Heart left ventricle (tissue), 16 donors: Measurements from ENCODE around the gene SPECC1L. TPM values are rescaled to one million over a fixed set of nuclear protein-coding genes. Genes with fewer than 3 reads are reported as not detected.

Experiments
- ATAC-seq, 4 donors: fragments of 200-7000 bp; cut with Tn5 transposase; one replicate each; pipeline ENCODE4 v1.9.1; 2020 to 2022; ENCODE audit warnings: moderate library complexity in 4 of 4, mild to moderate bottlenecking in 3 of 4, moderate number of reproducible peaks in 1 of 4
- DNase-seq, 5 donors: peaks; one replicate each; pipeline ENCODE4 v3.0.0-alpha.2; 2020
- H3K27ac ChIP-seq, 12 donors: fragments of 200-600 bp; sonication (generic) in 4 of 12; one replicate each; pipeline versions ENCODE4 v1.5.0 to v1.8.0; 2016 to 2022; ENCODE audit warnings: mild to moderate bottlenecking in 2 of 12
- H3K27me3 ChIP-seq, 9 donors: fragments of 200-600 bp; sonication (generic) in 2 of 9; one replicate each; pipeline versions ENCODE4 v1.5.1 to v1.8.0; 2016 to 2022; ENCODE audit warnings: mild to moderate bottlenecking in 3 of 9
- H3K36me3 ChIP-seq, 9 donors: fragments of 200-600 bp; sonication (generic) in 2 of 9; one replicate each; pipeline versions ENCODE4 v1.5.0 to v1.8.0; 2018 to 2022; ENCODE audit warnings: mild to moderate bottlenecking in 2 of 9
- H3K4me1 ChIP-seq, 12 donors: fragments of 200-600 bp; sonication (generic) in 4 of 12; one replicate each; pipeline versions ENCODE4 v1.5.0 to v1.8.0; 2016 to 2022; ENCODE audit warnings: mild to moderate bottlenecking in 3 of 12
- H3K4me3 ChIP-seq, 12 donors: fragments of 200-600 bp; sonication (generic) in 4 of 12; one replicate each; pipeline versions ENCODE4 v1.5.0 to v1.8.0; 2017 to 2022; ENCODE audit warnings: mild to moderate bottlenecking in 9 of 12, moderate library complexity in 4 of 12
- H3K9me3 ChIP-seq, 12 donors: fragments of 200-600 bp; sonication (generic) in 4 of 12; one replicate each; pipeline versions ENCODE4 v1.5.0 to v1.8.0; 2016 to 2022; ENCODE audit warnings: mild to moderate bottlenecking in 1 of 12
- POLR2A ChIP-seq, 2 donors: fragments of 450-650 bp; IDR thresholded peaks; one replicate each; pipeline ENCODE4 v1.6.1; 2017; ENCODE audit warnings: antibody characterized with exemption in 2 of 2, mild to moderate bottlenecking in 2 of 2, moderate library complexity in 2 of 2
- WGBS, 4 donors: extraction: QIAGEN DNeasy Blood & Tissue Kit in 2 of 4; methylation state at CpG; one replicate each; pipeline versions ENCODE4 v1.1.5 to v1.1.7; 2013 to 2018; 5-methylcytosine and 5-hydroxymethylcytosine counted together
- intact Hi-C, 10 donors: fragments of 100-400 bp; cut with DNase I; formaldehyde crosslinking; loops; one replicate each; pipeline versions ENCODE4 v1.11.1 to v1.14.2; 2022
- polyA plus RNA-seq, 2 donors: library from polyadenylated mRNA; stranded (reverse); fragments of 200-250 nt; gene quantifications; one replicate each; pipeline ENCODE4 v1.2.3, GENCODE V29; 2013
- total RNA-seq, 9 donors: library from RNA; depleted of rRNA in 2 of 9; stranded (reverse); fragments of >200 nt in 2 of 9; fragmentation: NEBNext Ultra II Directional in 3 of 9; extraction: Animal tissue kit (Norgen Biotek cat#: 25700) in 3 of 9; gene quantifications; one replicate each; pipeline versions ENCODE4 v1.1.0 to v1.2.4, GENCODE V29; 2016 to 2023
- TF ChIP-seq, protein P1 (sequence below), 12 donors: fragments of 200-600 bp; sonication (generic) in 4 of 12; IDR thresholded peaks; one replicate each; pipeline versions ENCODE4 v1.5.0 to v1.8.0; 2018 to 2022; ENCODE audit warnings: antibody characterized with exemption in 12 of 12, mild to moderate bottlenecking in 5 of 12
- donor health status: ischemic (EF 13 %, LVEDD 7.1; RV severe dilation, severe dysfunction).
- donor health status: healthy with polysubstance abuse.
- donor health status: DM: no; HTN: yes; CAD: no.
- donor health status: DM: no; HTN: no; CAD: no.
- donor health status: ischemic (EF 25% LVEDD 6.9; RV normal size, moderate dysfunction).
- donor health status: ischemic (EF 25% LVEDD 5.7; RV mildly dilated, moderate dysfunction).
- donor health status: healthy.
- donor health status: DM: yes; HTN: yes; CAD: no.
- donor health status: ischemic (EF 35%, LVEDD 5.7; RV mildly dilated, moderate dysfunction).
- donor health status: nonischemic (EF 11% LVEDD 7.7; RV severe dilation, severe dysfunction).
- donor health status: DM: yes; HTN: yes; CAD: no.
- donor health status: PGD.
- donor health status: ischemic (EF 29% LVEDD 5.4; RV normal size, mild dysfunction).
- donor health status: nonischemic (EF 23%, LVEDD 6.1; RV moderate dilation, normal function).

SPECC1L gene
- total and polyA plus RNA-seq, 11 donors = 9.8 to 65.3 (median 38.9) TPM

DNA sequence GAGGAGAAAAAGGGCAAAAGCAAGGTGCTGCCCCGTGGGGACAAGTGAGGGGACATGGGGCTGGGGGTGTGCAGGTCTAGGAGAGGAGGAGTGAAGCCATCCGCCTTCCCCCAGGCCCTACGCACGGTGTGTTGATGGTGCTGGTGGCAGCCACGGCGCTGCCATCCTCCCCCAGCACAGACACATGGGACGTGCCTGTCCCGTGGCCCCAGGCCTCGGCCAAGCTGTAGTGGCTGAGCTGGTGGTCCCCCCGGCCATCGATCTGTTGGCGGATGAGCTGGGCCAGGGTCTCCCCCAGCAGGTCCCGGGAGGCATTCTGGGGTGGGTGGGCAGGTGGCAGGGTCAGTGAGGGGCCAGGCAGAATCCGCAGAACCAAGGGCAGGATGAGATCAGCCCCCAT is 44.7 kb upstream of the SPECC1L start:
- peaks cover 0 to 15% (median 9%) of the 10 kb centered on the region in 12 donors for H3K9me3 ChIP-seq
- WGBS, 4 donors = 87 to 99% (median 95%) methylated on average over 6 to 14 of the region's 14 CpGs
- no peak for ATAC-seq
- TF ChIP-seq, protein P1, sequence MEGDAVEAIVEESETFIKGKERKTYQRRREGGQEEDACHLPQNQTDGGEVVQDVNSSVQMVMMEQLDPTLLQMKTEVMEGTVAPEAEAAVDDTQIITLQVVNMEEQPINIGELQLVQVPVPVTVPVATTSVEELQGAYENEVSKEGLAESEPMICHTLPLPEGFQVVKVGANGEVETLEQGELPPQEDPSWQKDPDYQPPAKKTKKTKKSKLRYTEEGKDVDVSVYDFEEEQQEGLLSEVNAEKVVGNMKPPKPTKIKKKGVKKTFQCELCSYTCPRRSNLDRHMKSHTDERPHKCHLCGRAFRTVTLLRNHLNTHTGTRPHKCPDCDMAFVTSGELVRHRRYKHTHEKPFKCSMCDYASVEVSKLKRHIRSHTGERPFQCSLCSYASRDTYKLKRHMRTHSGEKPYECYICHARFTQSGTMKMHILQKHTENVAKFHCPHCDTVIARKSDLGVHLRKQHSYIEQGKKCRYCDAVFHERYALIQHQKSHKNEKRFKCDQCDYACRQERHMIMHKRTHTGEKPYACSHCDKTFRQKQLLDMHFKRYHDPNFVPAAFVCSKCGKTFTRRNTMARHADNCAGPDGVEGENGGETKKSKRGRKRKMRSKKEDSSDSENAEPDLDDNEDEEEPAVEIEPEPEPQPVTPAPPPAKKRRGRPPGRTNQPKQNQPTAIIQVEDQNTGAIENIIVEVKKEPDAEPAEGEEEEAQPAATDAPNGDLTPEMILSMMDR (IDR thresholded peaks at IDR 0.05) = no peak
- TF ChIP-seq POLR2A (IDR thresholded peaks at IDR 0.05) = no peak
- DNase-seq = no peak
- no peak overlapping the region for H3K4me3 ChIP-seq
- H3K27me3 ChIP-seq = no peaks in the 10 kb centered on the region
- peaks cover 0 to 5% (median 0%) of the 10 kb centered on the region in 12 donors for H3K4me1 ChIP-seq
- H3K36me3 ChIP-seq = peaks cover 0 to 42% (median 6%) of the 10 kb centered on the region in 9 donors
- no peak overlapping the region for H3K27ac ChIP-seq
- intact Hi-C loops = no loop called here

DNA sequence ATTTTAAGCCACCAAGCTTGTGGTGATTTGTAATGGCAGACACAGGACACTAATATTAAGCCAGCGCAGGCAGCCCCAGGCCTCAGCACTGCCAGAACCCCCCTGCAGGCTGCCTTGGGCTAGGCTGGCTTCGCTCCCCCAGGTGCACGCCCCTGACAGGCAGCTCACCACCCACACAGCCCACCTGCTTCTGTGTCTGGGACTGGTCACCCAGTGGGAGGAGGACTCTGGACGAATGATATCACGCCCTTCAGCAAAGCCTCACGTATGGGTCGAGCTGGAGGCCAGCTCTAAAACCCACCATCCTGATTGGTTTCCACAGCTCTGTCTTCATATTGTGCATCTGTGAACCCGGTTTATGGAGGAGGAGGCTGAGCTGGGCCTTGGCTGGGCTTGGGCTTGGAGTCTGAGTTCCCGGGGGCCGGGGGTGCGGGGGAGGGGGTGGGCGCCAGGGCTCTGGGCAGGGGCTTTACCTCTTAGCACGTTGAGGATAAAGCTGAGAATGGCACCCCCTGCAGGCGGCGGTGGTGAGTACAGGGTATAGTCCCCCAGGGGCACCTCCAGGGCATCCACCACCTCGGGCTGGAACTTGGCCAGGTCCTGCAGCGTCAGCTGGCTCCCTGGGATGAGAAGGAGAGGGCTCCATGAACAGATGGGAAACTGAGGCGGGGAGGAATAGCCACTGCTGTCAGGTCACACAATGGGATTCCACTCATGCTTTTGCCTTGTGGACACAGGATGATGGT is 39.5 kb upstream of the SPECC1L start:
- H3K4me3 ChIP-seq = no peak overlapping the region
- peak in 2 of 5 donors; percentile 50 to 76 for DNase-seq
- WGBS, 4 donors = 57 to 63% (median 61%) methylated on average over 11 to 18 of the region's 18 CpGs
- H3K27me3 ChIP-seq = no peaks in the 10 kb centered on the region
- TF ChIP-seq, protein P1 (IDR thresholded peaks at IDR 0.05) = peak in 8 of 12 donors; percentile 9 to 40 (median 23)
- no peak for TF ChIP-seq POLR2A (IDR thresholded peaks at IDR 0.05)
- H3K4me1 ChIP-seq = peaks cover 0 to 10% (median 0%) of the 10 kb centered on the region in 12 donors
- ATAC-seq = peak in 3 of 4 donors; percentile 14 to 48 (median 38)
- intact Hi-C loops = no loop called here
- H3K27ac ChIP-seq = no peak overlapping the region
- H3K9me3 ChIP-seq = peaks cover 0 to 3% (median 0%) of the 10 kb centered on the region in 12 donors
- peaks cover 0 to 37% (median 2%) of the 10 kb centered on the region in 9 donors for H3K36me3 ChIP-seq

- no peaks in the 10 kb centered on the region for H3K27me3 ChIP-seq
- WGBS, 4 donors = 93 to 97% (median 95%) methylated on average over 7 to 9 of the region's 9 CpGs
- intact Hi-C loops = no loop called here
- DNase-seq (peak in 1 of 5 donors; percentile 37), ATAC-seq (peak in 1 of 4 donors; percentile 12)
- peaks cover 0 to 32% (median 2%) of the 10 kb centered on the region in 9 donors for H3K36me3 ChIP-seq
- H3K9me3 ChIP-seq = peaks cover 0 to 3% (median 0%) of the 10 kb centered on the region in 12 donors
- no peak overlapping the region for H3K27ac ChIP-seq
- H3K4me1 ChIP-seq = peaks cover 0 to 10% (median 0%) of the 10 kb centered on the region in 12 donors
- H3K4me3 ChIP-seq = no peak overlapping the region
- no peak for TF ChIP-seq POLR2A (IDR thresholded peaks at IDR 0.05)
- TF ChIP-seq, protein P1 (IDR thresholded peaks at IDR 0.05) = no peak
These were observed 38.9 kb upstream of the SPECC1L start for GRCh38 chr22:24231706-24232105.

DNA sequence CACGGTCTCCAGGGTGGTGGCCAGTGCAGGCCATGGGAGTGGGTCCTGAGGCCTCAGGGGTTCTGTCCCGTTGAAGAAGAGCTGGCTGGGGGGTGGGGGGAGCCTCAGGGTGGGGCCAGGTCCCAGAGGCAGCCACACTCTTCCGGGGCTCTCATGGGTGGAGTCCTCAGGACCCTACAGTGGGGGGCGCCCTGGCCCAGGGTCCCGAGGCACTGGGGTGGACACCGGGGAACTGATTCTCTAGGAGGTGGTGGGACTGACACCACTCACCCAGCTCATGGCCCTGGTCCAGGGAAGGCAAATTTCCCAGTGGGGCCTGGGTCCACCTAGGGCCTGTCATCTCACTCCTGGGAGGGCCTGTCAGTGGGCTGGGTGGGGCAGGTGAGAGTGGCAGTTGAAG is 38.5 kb upstream of the SPECC1L start:
- no peak overlapping the region for H3K4me3 ChIP-seq
- 91 to 94% (median 91%) methylated on average over 5 to 6 of the region's 6 CpGs; no CpG with 5 or more reads in 1 of the 4 donors for WGBS, 4 donors
- no peaks in the 10 kb centered on the region for H3K27me3 ChIP-seq
- H3K36me3 ChIP-seq = peaks cover 0 to 32% (median 2%) of the 10 kb centered on the region in 9 donors
- intact Hi-C loops = no loop called here
- H3K27ac ChIP-seq = no peak overlapping the region
- no peak for DNase-seq
- no peak for TF ChIP-seq POLR2A (IDR thresholded peaks at IDR 0.05)
- TF ChIP-seq, protein P1 (IDR thresholded peaks at IDR 0.05) = no peak
- H3K4me1 ChIP-seq = peaks cover 0 to 10% (median 0%) of the 10 kb centered on the region in 12 donors
- H3K9me3 ChIP-seq = peaks cover 0 to 3% (median 0%) of the 10 kb centered on the region in 12 donors
- ATAC-seq = no peak
